ENCODE data around the gene LRRK1.

LRRK1 gene

GRCh38 chr15:101099183-101099582, 180.0 kb downstream of the LRRK1 start:
- in situ Hi-C loops (cut with MboI; ENCODE audit: low sequenced_read_pairs, unreplicated experiment) = no loop called here
- DNase-seq (ENCODE audit: low spot score) = no peak
- no peak for TF ChIP-seq CTCF (IDR thresholded peaks at IDR 0.05; ENCODE audit: borderline replicate concordance, control extremely low read depth, extremely low read depth, insufficient read depth, missing control alignments)

- no peak for DNase-seq (ENCODE audit: low spot score)
- no peak for TF ChIP-seq CTCF (IDR thresholded peaks at IDR 0.05; ENCODE audit: borderline replicate concordance, control extremely low read depth, extremely low read depth, insufficient read depth, missing control alignments)
- in situ Hi-C loops (cut with MboI; ENCODE audit: low sequenced_read_pairs, unreplicated experiment) = no loop called here
Measured at GRCh38 chr15:101100118-101100517, 181.0 kb downstream of the LRRK1 start.

GRCh38 chr15:101100593-101101442, 181.7 kb downstream of the LRRK1 start:
- TF ChIP-seq CTCF (IDR thresholded peaks at IDR 0.05; ENCODE audit: borderline replicate concordance, control extremely low read depth, extremely low read depth, insufficient read depth, missing control alignments) = no peak
- DNase-seq (ENCODE audit: low spot score) = no peak
- in situ Hi-C loops (cut with MboI; ENCODE audit: low sequenced_read_pairs, unreplicated experiment) = no loop called here

GRCh38 chr15:101101676-101102075, 182.5 kb downstream of the LRRK1 start:
- no peak for TF ChIP-seq CTCF (IDR thresholded peaks at IDR 0.05; ENCODE audit: borderline replicate concordance, control extremely low read depth, extremely low read depth, insufficient read depth, missing control alignments)
- DNase-seq (ENCODE audit: low spot score) = no peak
- in situ Hi-C loops (cut with MboI; ENCODE audit: low sequenced_read_pairs, unreplicated experiment) = no loop called here

GRCh38 chr15:101102746-101103145, 183.6 kb downstream of the LRRK1 start:
- TF ChIP-seq CTCF (IDR thresholded peaks at IDR 0.05; ENCODE audit: borderline replicate concordance, control extremely low read depth, extremely low read depth, insufficient read depth, missing control alignments) = no peak
- no peak for DNase-seq (ENCODE audit: low spot score)
- in situ Hi-C loops (cut with MboI; ENCODE audit: low sequenced_read_pairs, unreplicated experiment) = no loop called here

GRCh38 chr15:101103598-101103997, 184.4 kb downstream of the LRRK1 start:
- in situ Hi-C loops (cut with MboI; ENCODE audit: low sequenced_read_pairs, unreplicated experiment) = no loop called here
- TF ChIP-seq CTCF (IDR thresholded peaks at IDR 0.05; ENCODE audit: borderline replicate concordance, control extremely low read depth, extremely low read depth, insufficient read depth, missing control alignments) = no peak

More at GRCh38 chr15:101103598-101103997, 184.4 kb downstream of the LRRK1 start:
- DNase-seq (ENCODE audit: low spot score) = no peak

All from GM13976 (cell line).